ENCODE measurements around the gene LRCH1.
"Not testable (repeated sequence)": the region's sequence is repeated elsewhere in the genome, so short reads cannot be mapped to it uniquely, and the experiment has no call there.

LRCH1 gene, protein sequence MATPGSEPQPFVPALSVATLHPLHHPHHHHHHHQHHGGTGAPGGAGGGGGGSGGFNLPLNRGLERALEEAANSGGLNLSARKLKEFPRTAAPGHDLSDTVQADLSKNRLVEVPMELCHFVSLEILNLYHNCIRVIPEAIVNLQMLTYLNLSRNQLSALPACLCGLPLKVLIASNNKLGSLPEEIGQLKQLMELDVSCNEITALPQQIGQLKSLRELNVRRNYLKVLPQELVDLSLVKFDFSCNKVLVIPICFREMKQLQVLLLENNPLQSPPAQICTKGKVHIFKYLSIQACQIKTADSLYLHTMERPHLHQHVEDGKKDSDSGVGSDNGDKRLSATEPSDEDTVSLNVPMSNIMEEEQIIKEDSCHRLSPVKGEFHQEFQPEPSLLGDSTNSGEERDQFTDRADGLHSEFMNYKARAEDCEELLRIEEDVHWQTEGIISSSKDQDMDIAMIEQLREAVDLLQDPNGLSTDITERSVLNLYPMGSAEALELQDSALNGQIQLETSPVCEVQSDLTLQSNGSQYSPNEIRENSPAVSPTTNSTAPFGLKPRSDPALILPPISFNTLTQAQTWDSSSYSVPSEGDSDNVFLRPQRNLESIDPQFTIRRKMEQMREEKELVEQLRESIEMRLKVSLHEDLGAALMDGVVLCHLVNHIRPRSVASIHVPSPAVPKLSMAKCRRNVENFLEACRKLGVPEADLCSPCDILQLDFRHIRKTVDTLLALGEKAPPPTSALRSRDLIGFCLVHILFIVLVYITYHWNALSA

DNA sequence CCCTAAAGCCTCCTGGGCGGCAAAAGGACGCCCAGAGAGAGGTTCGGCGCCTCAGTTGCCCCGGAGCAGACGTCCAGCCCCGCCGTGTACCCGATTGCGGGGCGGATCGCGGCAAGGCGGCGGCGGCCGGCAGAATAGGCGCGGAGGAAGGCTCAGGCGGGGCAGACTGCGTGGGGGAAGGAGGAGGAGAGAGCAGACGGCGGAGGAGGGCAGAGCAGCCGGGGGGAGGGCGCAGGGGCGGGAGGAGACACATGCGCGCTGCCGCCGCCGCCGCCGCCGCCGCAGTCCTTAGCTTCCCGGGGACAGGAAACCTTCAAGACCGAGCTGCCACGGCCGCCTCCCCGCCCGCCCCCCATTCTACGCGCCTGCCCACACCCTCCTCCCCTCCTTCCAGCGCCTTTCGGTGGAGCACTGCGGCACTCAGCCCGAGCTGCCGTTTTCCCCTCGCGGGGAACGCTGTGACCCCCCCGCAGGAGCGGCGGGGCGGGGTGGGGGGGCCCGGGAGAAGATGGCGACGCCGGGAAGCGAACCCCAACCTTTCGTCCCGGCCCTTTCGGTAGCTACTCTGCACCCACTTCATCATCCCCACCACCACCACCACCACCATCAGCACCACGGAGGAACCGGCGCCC lies at the start of gene LRCH1:
Gene LRCH1, plus strand, starts transcription at position 282 of the 632 bp plus-strand sequence. Its CDS starts 227 bp downstream, at position 509.
- peak; percentile 18 for DNase-seq (ENCODE audit: low spot score)

DNA sequence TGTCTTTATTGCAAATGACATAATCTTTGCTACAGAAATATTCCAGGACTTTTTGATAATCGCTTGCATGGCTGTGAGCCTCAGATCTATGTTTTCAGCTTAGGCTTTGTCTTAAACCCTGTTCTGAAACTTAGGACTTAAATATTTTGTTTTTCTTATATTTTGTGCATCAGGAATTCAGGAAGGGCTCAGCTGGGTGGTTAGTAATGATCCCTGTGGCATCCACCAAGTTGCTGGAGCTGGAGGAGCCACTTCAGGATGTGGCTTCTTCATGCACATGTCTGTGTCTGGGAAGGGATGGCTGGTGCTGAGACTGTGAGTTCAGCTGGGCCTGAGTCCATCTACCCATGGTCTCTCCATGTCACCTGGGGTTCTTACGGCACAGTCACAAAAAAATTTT lies 48.9 kb upstream of the LRCH1 start:
- DNase-seq (ENCODE audit: low spot score), result no peak

DNA sequence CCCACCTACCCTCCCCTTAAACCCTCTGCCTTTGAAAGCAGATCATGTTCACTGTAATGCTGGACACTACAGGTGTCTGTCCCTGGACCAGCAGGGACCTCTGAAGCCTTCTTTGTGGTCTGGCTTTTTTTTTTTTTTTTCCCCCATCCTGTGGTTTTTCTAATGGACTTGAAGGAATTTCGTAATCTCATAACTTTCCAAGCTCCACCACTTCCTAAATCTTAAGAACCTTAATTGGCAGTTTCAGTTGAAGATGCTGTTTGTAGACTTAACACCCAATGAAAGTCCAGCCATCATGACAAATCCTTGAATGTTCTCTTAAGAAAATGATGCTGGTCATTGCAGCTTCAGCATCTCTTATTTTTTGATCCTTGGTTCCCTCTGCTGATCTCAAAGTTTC lies 45.0 kb upstream of the LRCH1 start:
- no peak for DNase-seq (ENCODE audit: low spot score)

DNA sequence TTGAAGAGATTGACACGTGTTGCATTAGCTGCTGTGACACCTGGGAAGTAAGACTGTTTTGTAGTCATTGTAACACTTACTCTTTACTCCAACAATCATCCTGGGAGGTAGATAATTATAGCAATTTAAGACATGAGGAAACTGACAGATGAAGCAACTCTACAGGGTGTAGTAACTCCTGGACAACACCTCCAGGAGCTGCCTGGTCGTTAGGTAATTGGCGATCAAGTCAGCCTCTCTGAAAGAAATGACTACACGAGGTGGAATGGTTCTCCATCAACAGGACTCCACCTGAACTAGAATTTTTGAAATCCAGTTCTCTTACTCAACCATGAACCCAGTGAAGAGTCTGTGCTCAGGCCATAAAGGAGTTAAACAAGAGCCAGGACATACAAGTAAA lies 43.0 kb upstream of the LRCH1 start:
- no peak for DNase-seq (ENCODE audit: low spot score)

DNA sequence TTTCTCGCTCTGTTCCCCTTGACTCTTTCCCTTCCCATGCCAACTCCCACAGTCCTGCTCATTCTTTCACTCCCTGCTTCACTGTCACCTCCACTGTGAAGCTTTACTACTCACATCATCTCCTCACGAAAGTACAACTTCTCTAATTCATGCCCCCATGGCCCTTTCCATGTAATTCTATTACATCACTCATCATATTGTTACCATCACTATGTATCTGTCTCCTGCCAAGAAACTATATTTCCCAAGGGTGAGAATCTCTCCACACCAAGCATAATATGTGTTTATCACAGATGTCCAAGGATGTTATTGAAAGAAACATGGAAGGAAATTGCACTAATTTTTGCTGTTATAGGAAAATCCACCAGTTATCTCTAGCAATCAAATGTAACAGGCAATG lies 37.2 kb upstream of the LRCH1 start:
- DNase-seq (ENCODE audit: low spot score), result no peak

DNA sequence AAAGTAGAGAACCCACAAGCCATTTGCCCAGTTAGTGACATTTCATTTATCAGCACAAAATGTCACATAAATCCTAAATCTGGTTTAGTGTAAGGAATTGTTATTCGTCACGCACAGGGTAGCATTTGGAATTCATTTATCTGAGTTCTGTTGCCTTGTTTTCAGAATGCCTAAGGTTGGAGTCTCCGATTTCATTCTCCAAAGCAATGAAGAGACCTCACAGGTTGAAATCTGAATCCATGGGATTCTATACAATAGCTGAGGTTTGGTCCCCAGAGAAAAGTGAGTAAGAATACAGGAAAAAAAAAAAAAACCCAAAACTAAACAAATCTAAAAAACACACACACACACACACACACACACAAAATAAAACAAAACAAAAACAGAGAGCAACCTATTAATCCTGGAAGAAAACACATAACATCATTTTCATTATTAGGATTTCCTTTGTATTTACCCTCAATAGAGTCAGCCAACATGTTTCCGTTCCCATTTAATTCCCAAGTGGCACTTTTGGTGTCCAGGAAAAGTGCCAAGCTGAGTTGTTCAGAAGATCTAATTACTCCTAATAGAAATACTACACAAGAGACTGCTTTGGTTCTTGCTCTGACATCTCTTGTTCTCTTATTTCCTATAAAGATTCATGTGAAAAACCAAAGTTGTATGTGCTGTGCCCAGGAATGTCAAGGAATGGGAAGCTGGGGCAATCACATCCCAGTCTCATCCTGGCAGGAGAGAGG lies 36.2 kb upstream of the LRCH1 start:
- DNase-seq (ENCODE audit: low spot score), result no peak

DNA sequence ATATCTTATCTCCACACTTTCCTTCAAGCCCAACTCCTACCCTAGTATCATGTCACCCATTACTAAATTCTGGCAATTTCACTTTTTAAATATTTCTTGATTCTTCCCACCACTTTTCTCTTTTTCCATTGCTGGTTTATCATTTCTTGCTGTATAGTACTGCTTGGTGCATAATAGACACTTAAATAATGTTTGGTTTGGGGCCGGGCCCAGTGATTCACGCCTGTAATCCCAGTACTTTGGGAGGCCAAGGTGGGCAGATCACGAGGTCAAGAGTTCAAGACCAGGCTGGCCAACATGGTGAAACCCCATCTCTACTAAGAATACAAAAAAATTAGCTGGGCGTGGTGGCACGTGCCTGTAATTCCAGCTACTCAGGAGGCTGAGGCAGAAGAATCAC lies 35.2 kb upstream of the LRCH1 start:
- not testable (repeated sequence) for DNase-seq (ENCODE audit: low spot score)

DNA sequence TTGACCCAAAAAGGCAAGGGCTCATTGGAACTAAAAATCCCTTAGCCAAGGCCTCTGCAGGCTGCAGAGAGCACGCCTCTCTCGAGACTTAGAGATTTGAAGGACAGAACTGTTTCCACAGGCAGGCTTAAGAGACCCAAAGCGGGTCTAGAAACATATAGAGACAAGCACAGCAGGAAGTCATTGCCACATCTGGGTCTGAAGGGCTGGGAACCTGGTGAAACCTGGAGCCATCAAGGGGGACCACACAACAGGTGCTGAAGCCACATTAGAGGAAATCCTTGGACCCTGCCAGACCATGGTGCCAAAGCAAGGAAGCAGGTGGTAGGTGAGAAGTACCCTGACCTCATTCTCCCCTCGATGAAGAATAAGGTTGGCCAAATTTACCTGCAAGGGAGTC lies 33.8 kb upstream of the LRCH1 start:
- no peak for DNase-seq (ENCODE audit: low spot score)

DNA sequence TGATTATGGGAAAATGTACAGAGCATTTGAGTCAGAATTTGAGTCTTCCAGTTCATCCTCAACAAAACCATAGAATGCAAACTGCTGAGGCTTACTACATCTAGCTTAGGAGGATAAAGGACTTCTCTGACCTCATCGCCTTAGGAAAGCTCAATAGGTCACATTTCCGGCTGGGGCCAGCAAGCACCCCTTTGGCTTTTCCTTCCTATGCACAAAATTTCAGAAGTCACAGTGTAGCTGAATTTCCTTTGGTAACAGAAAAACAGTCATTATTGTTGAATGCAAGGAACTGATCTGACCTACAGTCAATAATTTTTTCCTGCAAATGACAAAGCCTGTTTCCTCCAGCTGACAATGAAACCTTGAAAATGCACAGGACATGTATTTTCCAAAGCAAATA lies 32.8 kb upstream of the LRCH1 start:
- DNase-seq (ENCODE audit: low spot score), result no peak

DNA sequence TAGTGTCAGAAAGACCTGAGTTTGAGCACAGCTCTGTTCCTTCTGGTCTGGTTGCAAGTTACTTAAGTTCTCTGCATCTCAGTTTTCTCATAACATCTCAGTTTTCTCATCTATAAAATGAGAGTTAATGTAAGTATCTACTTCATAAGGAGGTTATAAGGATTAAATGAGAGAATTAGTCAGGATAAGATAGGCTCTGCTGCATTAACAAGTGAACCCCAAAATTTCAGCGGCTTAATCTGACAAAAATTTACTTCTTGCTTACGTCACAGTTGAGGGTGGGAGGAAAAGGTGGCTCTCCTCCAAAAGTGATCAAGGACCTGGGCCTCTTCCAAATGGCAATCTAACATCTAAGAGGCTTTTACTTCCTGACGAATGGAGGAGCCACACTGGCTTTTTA lies 31.5 kb upstream of the LRCH1 start:
- no peak for DNase-seq (ENCODE audit: low spot score)

DNA sequence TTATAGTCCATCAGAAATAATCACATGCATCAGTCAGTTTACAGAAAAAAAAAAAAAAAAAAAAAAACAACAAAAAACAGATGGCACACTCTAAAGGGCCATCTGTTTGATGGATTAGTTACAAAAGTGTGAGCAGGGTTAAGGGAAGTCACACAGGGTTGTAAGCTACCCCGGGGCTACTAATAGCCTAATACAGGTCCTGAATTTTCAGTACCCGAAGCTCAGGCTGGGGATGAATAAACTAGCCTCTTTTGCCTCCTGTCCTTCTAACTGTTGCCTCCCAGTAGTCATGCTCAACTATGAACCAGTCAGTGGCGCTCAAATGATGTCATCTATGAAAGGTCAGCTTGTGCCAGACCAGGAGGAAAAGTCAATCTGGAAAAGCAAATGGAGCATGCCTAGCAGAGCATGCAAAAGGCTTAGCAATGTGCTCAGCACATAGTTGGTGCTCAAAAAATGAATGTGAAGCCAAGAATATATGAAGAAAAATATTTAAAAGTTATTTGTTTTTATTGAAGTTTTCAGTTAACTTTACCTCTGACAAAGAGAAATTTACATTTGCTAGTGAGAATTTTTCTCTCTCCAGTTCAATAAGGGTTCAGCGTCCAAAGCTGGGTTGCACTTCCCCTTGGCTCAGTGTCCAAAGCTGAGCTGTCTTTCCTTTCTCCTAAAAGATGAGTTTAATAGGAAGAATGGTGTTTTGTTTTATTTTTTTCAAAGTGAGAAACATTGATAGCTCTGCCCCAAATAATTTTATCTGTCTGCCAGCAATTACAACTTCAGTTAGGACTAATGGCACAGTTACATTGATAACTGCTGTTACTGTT lies 30.8 kb upstream of the LRCH1 start:
- DNase-seq (ENCODE audit: low spot score), result no peak

DNA sequence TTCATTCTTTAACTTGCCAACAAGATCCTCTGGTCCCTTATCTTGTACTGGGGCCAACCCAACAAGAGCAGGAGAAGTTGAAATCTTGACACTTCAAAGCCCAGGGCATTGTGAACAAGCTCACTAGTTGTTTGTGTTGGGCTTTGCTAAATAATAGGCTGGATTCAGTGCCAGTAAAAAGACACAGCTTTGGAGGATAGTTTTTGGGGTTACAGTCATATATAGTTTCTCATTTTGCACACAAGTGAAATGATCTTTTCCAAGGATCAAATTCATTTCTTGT lies 30.3 kb upstream of the LRCH1 start:
- DNase-seq (ENCODE audit: low spot score), result no peak

DNA sequence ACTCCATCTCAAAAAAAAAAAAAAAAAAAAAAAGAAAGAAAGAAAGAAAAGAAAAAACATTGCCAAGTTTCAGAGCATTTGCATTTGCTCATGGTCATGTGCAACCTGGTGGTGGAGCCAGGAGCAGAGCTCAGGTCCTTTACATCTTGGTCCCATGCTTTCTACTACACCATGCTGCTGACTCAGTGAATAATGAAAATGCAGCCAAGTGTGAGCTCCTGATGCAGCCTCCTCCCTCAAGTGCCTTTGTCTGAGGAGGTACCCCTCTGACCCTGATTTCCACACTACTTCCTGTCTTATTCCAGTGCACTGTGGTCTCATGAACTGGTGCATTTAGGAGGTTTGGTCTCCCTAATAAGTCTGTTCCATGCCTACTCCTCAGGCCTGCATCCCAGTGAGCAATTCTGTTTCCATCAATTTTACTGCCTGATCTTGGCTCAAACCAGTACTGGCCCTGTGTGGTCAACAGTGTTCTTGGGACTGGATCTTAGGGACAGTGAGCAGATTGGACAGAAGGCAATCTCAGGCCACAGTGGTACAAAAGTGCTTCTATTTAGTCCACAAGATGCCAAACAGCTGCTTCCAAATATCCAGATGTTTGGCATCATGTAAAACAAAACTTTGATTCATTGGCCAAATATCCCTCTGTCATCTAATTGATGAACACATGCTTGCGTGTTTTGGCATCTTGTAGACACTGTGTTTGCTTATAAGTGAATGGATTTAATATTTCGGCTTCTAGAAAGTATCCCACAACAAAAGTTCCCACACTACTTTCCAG lies 28.8 kb upstream of the LRCH1 start:
- no peak for DNase-seq (ENCODE audit: low spot score)

DNA sequence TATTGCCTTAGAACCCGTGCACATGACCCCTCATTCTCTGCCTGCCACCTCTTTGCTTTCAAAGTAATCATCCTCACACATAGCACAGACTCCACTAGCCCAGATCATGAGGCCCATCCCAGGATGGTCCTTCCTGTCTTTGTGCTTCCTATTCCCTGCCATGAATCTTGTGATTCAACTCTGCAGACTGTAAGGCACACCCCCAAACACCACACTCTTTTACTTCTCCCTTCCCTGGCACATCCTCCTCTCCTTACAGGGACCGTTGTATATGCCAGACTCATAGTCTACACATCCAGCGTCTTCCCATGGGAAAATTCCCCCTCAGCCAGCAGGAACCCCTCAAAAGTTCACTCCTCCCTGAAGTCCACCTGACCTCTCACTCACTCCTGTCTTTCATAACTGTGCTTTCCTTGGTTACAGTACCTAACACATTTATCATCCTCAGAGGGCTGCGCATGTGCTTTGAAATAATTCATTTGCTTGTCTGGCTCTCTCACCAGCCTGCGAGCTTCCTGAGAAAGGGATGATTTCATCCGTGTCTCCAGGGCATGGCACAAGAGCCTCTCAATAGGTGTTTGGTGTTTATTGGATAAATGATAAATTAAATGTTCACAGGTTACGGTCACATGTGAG lies 26.8 kb upstream of the LRCH1 start:
- DNase-seq (ENCODE audit: low spot score), result no peak

DNA sequence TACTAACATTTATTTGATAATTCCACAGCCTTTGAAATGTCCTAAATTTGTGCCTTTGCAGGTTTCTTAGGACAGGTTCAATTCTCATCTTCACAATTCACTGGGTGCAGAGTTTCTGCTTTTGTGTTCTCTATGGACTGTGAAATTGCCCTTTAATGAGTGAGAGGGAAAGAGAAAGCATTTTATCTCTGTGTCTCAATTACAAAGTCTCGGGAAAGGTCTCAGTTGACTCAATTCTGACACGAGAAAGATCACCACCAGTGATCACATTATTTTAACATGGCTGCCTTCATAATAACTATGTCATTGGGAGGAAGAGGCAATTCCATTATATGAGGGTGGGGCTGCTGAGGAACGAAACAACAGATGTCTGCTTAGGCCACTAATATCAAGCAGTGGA lies 26.2 kb upstream of the LRCH1 start:
- DNase-seq (ENCODE audit: low spot score), result no peak

DNA sequence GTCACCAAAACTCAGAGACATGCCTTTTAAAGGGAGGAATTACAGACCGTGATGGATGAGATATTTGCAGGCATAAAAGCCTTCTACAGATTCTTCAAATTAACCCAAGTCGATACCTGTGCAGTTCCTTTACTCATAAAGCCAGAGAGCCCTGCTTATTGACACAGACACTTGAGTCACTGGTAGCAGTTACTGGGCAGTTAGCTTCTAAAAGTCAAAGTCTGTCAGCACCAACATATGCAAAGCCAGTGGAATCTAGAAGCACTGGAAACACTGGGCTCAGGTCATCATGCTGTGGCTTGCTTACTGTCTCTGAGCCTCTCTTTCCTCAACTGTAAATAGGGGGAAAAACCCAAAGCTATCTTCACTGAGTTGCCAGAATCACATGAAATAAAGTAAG lies 25.7 kb upstream of the LRCH1 start:
- no peak for DNase-seq (ENCODE audit: low spot score)

DNA sequence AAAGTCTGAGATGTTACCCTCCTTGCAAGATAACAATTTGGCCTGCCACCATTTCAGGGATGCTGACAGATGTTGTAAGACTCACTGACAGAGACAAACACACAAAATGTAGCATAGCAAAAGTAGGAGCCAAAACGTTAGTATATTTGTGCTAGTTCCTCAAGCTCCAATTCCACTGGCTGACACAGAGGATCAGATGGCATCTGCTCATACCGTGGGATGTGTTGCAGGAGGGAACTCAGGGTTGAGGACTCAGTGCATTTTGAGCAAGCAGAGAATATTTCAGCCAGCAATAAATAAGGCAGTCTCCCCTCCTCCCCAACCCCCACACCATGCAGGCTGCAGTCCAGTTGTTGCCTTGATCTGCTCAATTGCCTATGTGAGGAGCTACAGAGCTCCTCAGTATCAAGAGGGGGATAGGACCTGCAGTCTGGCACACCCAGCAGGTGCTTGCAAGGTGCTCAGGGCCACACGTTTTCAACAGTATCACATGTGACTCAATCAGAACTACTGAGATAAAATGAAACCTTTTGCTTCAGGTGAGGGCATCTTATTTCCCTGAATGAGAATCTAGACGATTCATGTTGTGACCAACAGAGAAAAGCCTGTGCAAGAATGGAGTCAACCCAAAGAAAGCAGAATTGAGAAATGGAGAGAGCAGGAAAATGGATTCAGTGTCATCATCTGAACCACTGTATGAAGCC lies 23.6 kb upstream of the LRCH1 start:
- DNase-seq (ENCODE audit: low spot score), result no peak

DNA sequence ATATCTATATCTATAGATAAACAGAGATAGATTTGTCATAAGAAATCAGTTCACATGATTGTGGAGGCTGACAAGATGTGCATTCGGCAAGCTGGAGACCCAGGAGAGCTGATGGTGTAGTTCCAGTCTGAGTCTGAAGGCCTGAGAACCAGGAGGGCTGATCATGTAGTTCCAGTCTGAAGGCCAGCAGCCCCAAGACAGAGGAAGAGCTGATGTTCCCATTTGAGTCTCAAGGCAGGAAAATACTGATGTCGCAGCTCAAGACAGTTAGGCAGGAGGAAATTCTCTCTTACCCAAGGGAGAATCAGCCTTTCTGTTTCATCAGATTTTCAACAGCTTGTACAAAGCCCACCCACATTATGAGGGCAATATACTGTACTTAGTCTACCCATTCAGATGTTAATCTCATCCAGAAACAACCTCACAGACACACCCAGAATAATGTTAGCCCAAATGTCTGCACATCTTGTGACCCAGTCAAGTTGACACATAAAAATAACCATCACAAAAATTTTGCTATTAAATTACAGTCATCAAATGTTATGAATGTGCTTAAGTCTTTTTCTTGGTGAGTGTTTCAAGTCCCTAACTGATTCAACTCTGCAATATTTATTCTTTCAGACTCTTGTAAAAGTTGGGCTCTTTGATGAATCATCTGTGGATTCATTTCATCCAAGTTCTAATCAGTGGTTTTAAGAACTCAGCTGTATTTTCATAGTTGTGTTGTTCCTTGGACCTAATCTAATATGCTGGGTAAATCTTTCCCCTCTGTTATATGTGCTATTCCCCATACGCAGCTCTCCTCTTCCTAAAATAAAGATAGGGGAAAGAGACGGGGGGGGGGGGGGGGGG lies 22.7 kb upstream of the LRCH1 start:
- no peak for DNase-seq (ENCODE audit: low spot score)

DNA sequence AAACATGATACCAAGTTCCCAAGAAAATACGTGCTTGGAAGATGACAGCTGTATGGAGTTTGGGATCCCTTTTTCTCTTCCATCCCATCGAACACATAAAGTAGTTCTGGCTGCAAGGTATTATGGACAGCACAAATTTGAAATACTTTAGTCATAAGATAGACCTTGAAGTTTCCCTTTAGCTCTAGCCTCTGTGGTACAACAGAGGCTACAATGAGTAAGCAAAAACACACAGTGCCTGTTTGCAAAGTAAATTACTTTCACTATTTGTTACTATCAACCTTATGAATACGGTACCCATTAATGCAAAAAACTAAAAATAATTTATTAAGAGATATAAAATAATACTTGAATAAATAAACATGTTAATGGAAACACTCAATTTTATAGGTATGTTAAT lies 21.0 kb upstream of the LRCH1 start:
- peak; percentile 14 for DNase-seq (ENCODE audit: low spot score)
